Ascending aorta (tissue), 2 donors: Measurements from ENCODE around the gene ARL4A. TPM values are rescaled to one million over a fixed set of nuclear protein-coding genes. Genes with fewer than 3 reads are reported as not detected.
"Not testable (repeated sequence)": the region's sequence is repeated elsewhere in the genome, so short reads cannot be mapped to it uniquely, and the experiment has no call there.

Experiments
- DNase-seq, 2 donors: peaks; one replicate each; pipeline ENCODE4 v3.0.0-alpha.2; 2019; ENCODE audit warnings: low spot score in 2 of 2
- H3K27ac ChIP-seq, 2 donors: fragments of 200-600 bp; sonication (generic); one replicate each; pipeline ENCODE4 v1.5.1; 2016 to 2017; ENCODE audit warnings: mild to moderate bottlenecking in 1 of 2
- H3K27me3 ChIP-seq: fragments of 200-600 bp; sonication (generic); one replicate; pipeline ENCODE4 v1.5.1; 2017
- H3K36me3 ChIP-seq, 2 donors: fragments of 200-600 bp; sonication (generic); one replicate each; pipeline ENCODE4 v1.5.1; 2016
- H3K4me1 ChIP-seq, 2 donors: fragments of 200-600 bp; sonication (generic); one replicate each; pipeline ENCODE4 v1.5.1; 2016 to 2017; ENCODE audit warnings: mild to moderate bottlenecking in 1 of 2
- H3K4me3 ChIP-seq, 2 donors: fragments of 200-600 bp; sonication (generic); one replicate each; pipeline ENCODE4 v1.5.1; 2016 to 2017; ENCODE audit warnings: mild to moderate bottlenecking in 1 of 2
- H3K9me3 ChIP-seq, 2 donors: fragments of 200-600 bp; sonication (generic); one replicate each; pipeline ENCODE4 v1.5.1; 2016
- CTCF ChIP-seq, 3 experiments: fragments of 200-600 bp in 2 of 3; fragments of 450-650 bp in 1 of 3; sonication (generic) in 2 of 3; IDR thresholded peaks; one replicate each; pipeline ENCODE4 v1.5.1; 2016 to 2019; ENCODE audit warnings: antibody characterized with exemption in 3 of 3, mild to moderate bottlenecking in 1 of 3, moderate library complexity in 1 of 3
- intact Hi-C: fragments of 100-400 bp; cut with DNase I; formaldehyde crosslinking; loops from one replicate; pipeline ENCODE4 v1.15.1; 2023
- total RNA-seq: library from RNA; depleted of rRNA; stranded (reverse); fragments of >200 nt; gene quantifications from one replicate; pipeline ENCODE4 v1.1.0, GENCODE V29; 2016

Gene ARL4A
- total RNA-seq, 1 donor from 2014 or later, result 55.5 TPM

GRCh38 chr7:12641196-12641595 lies 46.2 kb upstream of the ARL4A start:
- no peak overlapping the region for H3K4me3 ChIP-seq
- no peak overlapping the region for H3K27ac ChIP-seq
- TF ChIP-seq CTCF (IDR thresholded peaks at IDR 0.05), result no peak
- no peaks in the 10 kb centered on the region for H3K4me1 ChIP-seq
- intact Hi-C loops, result no loop called here
- no peak for DNase-seq
- H3K36me3 ChIP-seq, result no peaks in the 10 kb centered on the region
- H3K27me3 ChIP-seq, result no peaks in the 10 kb centered on the region
- no peaks in the 10 kb centered on the region for H3K9me3 ChIP-seq

- H3K27me3 ChIP-seq, result no peaks in the 10 kb centered on the region
Observed at GRCh38 chr7:12642508-12642907, 44.9 kb upstream of the ARL4A start.

GRCh38 chr7:12643001-12643643 lies 44.3 kb upstream of the ARL4A start:
- Histone ChIP-seq H3K27ac (no peak overlapping the region), H3K9me3 (no peaks in the 10 kb centered on the region), H3K27me3 (no peaks in the 10 kb centered on the region), H3K36me3 (no peaks in the 10 kb centered on the region), H3K4me1 (no peaks in the 10 kb centered on the region), H3K4me3 (no peak overlapping the region)
- no peak for DNase-seq
- intact Hi-C loops, result no loop called here
- no peak for TF ChIP-seq CTCF (IDR thresholded peaks at IDR 0.05)

More at GRCh38 chr7:12642508-12642907, 44.9 kb upstream of the ARL4A start:
- TF ChIP-seq CTCF (IDR thresholded peaks at IDR 0.05), result no peak
- no peak overlapping the region for H3K4me3 ChIP-seq
- H3K4me1 ChIP-seq, result no peaks in the 10 kb centered on the region
- no peaks in the 10 kb centered on the region for H3K36me3 ChIP-seq
- DNase-seq, result no peak
- H3K9me3 ChIP-seq, result no peaks in the 10 kb centered on the region
- H3K27ac ChIP-seq, result no peak overlapping the region
- intact Hi-C loops, result no loop called here

- no peaks in the 10 kb centered on the region for H3K36me3 ChIP-seq
- H3K4me1 ChIP-seq, result no peaks in the 10 kb centered on the region
- no peak for DNase-seq
- no peaks in the 10 kb centered on the region for H3K27me3 ChIP-seq
- no peak overlapping the region for H3K4me3 ChIP-seq
- TF ChIP-seq CTCF (IDR thresholded peaks at IDR 0.05), result no peak
- no peaks in the 10 kb centered on the region for H3K9me3 ChIP-seq
- no peak overlapping the region for H3K27ac ChIP-seq
- intact Hi-C loops, result no loop called here
Observed at GRCh38 chr7:12643644-12644043, 43.8 kb upstream of the ARL4A start.

- intact Hi-C loops, result not testable (repeated sequence)
Observed at GRCh38 chr7:12645212-12645611, 42.2 kb upstream of the ARL4A start.

GRCh38 chr7:12646139-12646538 lies 41.3 kb upstream of the ARL4A start:
- Histone ChIP-seq H3K27me3 (no peaks in the 10 kb centered on the region), H3K36me3 (no peaks in the 10 kb centered on the region), H3K4me3 (no peak overlapping the region), H3K9me3 (no peaks in the 10 kb centered on the region), H3K4me1 (no peaks in the 10 kb centered on the region), H3K27ac (no peak overlapping the region)
- intact Hi-C loops, result no loop called here
- no peak for TF ChIP-seq CTCF (IDR thresholded peaks at IDR 0.05)
- no peak for DNase-seq

More at GRCh38 chr7:12645212-12645611, 42.2 kb upstream of the ARL4A start:
- not testable (repeated sequence) for H3K36me3 ChIP-seq, H3K4me3 ChIP-seq, H3K9me3 ChIP-seq, H3K27ac ChIP-seq, DNase-seq, H3K4me1 ChIP-seq, H3K27me3 ChIP-seq
